Limb (tissue), 2 donors: ENCODE data around the gene AREG.

Experiments
- DNase-seq, 2 donors: peaks; one replicate each; pipeline ENCODE4 v3.0.0-alpha.2; 2016; ENCODE audit errors: extremely low spot score in 2 of 2

The AREG gene

DNA sequence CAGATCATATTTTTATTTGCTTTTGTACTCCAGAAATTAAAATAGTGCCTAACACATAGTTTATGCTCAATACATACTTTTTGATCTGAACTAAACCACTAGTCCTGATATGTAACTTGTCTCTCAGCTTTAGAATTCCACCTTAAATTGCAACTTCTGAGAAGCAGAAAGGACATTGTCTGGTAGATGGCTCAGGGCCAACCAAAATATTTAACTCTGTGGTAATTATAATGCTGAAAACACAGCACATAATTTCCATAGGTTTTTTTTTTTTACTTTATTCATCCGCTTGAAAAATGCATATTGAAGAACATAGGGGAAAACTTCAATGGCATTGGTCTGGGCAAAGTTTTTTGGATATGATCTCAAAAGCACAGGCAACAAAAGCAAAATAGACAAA lies 59.3 kb downstream of the AREG start:
- DNase-seq, result no peak
